GM21360 (cell line): ENCODE data around the gene NGRN.
"Not testable (repeated sequence)": the region's sequence is repeated elsewhere in the genome, so short reads cannot be mapped to it uniquely, and the experiment has no call there.

Source experiments
- ATAC-seq: cut with Tn5 transposase; IDR thresholded peaks from one replicate; pipeline ENCODE4 v1.9.1; 2021; ENCODE audit warnings: mild to moderate bottlenecking, moderate library complexity; ENCODE audit not compliant: unreplicated experiment

Gene NGRN

DNA sequence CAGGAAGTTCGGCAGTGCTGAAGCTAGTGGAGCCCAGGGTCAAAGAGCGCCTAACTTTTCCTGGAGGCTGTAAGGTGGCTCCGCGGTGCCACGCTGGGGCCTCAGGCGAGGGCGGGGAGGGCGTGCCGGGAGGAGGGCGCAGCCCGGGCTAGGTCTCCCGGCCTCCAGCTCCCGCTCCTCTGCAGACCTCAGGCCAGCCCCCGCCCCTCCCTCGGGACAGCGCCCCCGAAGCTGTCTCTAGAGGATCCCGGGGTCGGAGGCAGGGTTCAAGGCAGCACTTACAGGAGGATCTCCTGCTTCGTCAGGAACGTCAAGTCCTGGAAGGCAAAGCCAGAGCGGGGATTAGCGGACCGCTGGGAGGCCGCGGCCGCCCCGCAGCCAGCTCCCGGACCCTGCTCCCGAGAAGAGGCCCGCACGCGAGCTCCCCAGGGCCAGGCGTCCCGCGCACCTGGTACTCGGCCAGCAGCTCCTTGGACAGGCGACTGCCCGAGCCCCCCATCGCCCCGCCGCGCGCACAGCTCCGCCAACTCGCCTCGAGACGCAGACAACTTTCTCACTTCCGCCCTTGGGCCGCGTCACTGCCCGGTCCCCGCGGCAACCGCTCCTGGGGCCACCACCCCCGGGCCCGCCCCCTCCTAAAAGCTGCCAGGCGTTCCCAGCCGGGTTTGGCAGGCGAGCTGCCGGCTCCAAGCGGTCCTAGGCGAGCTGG is 31.9 kb upstream of the NGRN start, which contains the start of gene CIB1:
TSS of gene CIB1 (minus strand) at position 555 of the 709 bp plus-strand sequence. CDS start at position 499, 56 bp downstream.
- ATAC-seq, result peak; percentile 87

DNA sequence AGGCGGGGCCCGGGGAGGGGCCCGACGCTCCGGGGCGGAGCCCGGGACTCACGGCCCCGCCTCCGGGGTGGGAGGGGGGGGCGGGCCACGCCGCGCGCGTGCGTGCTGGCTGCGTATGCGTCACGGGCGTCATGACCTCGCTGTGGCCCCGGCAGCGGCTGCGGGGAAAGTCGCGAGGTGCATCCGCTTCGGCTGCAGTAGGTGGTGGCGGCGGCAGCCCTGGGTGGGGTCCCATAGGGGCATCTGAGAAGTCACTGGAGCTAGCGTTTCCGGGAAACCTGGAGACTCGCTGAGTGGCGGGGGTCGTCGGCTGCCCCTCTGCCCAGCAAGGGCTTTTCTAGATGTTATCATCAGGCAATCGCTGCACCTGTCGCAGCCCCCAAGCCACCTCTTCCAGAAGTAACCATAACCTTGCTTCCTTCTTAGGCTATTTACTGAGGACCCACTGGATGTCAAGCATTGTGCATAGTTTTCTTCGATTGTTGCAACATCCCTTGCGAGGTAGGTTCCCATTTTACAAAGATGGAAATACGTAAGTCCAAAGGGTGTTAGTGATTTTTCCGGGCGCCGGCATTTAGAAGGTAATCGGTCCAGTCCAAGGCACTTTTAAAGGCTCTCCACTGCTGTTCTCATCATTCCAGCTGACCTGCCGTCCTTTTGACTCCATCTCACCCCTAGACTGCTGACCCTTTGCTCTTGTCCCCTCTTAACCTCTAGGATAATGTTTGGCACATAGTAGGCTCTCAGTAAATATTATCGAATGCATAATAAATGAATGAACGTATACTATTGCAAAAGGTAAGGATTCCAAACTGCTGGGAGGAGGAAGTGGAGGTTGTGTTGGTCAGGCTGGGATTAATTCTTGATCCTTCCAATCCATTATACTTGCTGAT is 31.1 kb upstream of the NGRN start, which contains the start of gene GDPGP1:
TSS of gene GDPGP1 (plus strand) at position 114 of the 893 bp plus-strand sequence. CDS start 6,700 bp downstream, outside the sequence.
- ATAC-seq, result peak; percentile 65

DNA sequence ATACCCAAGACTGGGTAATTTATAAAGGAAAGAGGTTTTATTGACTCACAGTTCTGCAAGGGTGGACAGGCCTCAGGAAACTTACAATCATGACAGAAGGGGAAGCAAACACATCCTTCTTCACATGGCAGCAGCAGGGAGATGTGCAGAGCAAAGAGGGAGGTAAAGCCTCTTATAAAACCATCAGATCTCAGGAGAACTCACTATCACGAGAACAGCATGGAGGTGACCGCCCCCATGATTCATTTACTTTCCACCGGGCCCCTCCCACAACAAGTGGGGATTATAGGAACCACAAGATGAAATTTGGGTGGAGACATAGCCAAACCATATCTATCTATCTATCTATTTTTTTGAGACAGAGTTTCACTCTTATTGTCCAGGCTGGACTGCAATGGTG is 26.1 kb upstream of the NGRN start:
- no peak for ATAC-seq

DNA sequence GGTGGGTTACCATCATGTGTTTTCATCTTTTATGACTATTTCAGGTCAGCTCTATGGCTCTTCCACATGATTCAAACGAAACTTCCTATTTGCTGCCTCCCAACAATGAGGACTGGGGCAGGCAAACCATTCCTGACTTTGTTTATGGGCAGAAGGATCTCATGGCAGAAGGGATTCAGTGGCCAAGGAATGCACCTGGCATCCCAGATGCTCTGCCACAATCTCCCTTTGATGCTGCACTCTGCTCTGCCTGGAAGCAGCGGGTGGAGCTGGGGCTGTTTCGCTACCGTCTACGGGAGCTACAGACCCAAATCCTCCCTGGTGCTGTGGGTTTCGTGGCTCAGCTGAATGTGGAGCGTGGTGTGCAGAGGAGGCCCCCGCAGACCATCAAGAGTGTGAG is 24.6 kb upstream of the NGRN start:
- ATAC-seq, result no peak

DNA sequence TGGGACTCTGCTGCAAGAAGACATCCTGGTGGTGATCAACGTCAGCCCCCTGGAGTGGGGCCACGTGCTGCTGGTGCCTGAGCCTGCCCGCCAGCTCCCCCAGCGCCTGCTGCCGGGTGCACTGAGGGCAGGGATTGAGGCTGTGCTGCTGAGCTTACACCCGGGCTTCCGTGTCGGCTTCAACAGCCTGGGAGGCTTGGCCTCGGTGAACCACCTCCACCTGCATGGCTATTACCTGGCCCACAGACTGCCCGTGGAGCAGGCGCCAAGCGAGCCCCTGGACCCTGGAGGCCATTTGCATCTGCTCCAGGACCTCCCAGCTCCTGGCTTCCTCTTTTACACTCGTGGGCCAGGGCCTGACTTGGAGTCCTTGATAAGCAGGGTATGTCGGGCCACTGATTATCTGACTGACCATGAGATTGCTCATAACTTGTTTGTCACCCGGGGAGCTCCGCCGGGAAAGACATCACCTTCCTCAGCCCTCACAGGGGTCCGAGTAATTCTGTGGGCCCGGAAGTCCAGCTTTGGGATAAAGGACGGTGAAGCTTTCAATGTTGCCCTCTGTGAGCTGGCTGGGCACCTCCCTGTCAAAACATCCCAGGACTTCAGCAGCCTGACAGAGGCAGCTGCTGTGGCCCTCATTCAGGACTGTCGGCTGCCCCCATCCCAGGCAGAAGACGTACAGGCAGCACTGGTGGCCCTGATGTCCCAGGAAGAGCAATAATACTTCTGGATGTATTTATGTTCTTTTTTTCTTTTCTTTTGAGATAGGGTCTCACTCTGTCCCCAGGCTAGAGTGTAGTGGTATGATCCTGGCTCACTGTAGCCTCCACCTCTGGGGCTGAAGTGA is 23.9 kb upstream of the NGRN start:
- ATAC-seq, result no peak

GRCh38 chr15:90243943-90244639 is 21.4 kb upstream of the NGRN start:
- ATAC-seq, result no peak

DNA sequence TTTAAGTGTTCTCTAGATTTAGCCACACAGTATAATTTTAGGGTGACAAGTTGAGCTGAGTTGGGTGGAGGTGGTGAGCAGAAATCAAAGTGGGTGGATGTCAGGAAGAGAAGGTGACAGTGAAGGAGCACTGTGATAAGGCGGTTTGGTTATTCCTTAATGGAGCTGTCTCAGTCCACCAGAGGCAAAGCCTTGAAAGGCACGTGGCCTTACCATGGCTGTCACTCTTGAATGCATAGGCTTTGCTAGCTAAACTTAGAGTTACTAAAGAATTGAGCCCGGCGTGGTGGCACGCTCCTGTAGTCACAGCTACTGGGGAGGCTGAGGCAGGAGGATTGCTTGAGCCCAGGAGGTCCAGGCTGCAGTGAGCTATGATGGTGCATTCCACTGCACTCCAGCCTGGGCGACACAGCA is 16.7 kb upstream of the NGRN start:
- no peak for ATAC-seq

DNA sequence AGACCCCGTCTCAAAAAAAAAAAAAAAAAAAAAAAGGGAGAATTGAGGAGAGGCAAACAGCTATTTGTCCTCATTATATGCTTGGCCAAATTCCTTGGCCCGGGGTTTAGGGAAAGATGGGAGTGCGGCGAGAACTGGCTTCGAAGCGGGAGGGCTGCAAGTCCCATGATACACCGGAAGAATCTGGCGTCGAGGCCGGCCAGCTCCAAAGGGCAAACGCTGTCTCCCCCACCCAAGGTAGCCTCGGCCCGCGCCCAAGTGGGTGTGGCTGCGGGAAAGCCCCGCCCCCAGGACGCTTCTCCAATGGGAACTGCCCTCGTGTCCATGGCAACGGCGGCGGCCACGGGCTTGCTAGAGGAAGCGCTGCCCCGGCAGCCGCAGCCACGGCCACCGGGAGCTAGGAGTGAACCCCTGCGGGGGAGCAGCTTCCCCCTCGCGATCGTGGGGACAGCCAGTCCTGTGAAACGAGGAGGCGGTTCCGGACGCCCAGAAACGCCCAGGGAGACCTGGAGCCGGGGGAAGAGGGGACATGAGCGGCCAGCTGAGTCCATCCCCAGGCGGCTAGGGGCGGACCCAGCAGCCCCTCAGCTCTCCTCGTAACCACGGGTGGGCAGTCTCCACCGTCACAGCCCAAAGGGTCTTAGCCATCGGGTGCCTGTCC is 16.1 kb upstream of the NGRN start, which contains the start of gene TTLL13:
TSS of gene TTLL13 (plus strand) at position 354 of the 661 bp plus-strand sequence. CDS start 1,075 bp downstream, outside the sequence.
- ATAC-seq, result no peak

GRCh38 chr15:90257776-90258175 is 7.7 kb upstream of the NGRN start:
- ATAC-seq, result no peak

GRCh38 chr15:90259524-90259923 is 5.9 kb upstream of the NGRN start:
- ATAC-seq, result no peak

- ATAC-seq, result not testable (repeated sequence)
Observed at GRCh38 chr15:90260731-90261130, 4.7 kb upstream of the NGRN start.

GRCh38 chr15:90261811-90262210 is 3.7 kb upstream of the NGRN start:
- no peak for ATAC-seq

- no peak for ATAC-seq
Observed at GRCh38 chr15:90262426-90262825, 3.0 kb upstream of the NGRN start.

DNA sequence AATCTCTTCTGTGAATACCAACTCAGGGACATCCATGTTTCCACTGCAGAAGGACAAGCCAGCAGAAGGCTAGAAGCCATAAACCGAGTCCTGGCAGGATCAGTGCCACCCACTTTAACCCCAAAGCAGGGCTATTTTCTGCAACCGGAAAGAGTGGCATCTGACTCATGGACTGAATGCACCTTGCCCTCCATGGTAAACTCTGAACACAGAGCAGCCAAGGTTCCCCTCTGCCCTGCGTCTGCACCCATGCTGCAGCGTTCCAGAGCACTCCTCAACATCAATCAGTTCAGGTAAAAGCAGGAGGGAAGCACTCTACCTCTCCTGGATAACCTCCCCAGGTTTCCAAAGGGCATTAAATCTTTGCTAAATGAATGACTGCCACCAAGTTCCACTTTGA is 801 bp upstream of the NGRN start:
- ATAC-seq, result no peak

DNA sequence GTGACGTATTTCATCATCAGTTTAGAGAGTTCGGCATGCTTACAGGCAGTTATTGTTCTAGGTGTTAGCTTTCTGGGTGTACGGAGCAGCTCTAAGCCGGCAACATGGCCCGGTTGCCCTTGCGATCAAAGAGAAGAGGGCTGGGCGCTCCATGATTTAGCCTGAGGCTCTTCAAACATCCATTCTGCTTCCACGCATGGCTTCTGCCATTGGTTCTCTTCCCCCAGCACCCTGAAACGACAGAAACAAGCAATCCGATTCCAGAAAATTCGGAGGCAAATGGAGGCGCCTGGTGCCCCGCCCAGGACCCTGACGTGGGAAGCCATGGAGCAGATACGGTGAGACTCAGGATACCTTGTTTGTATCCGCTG is 574 bp downstream of the NGRN start:
- ATAC-seq, result no peak

GRCh38 chr15:90266485-90266884 is 1.0 kb downstream of the NGRN start:
- no peak for ATAC-seq

GRCh38 chr15:90268415-90268814 is 2.9 kb downstream of the NGRN start:
- ATAC-seq, result no peak

DNA sequence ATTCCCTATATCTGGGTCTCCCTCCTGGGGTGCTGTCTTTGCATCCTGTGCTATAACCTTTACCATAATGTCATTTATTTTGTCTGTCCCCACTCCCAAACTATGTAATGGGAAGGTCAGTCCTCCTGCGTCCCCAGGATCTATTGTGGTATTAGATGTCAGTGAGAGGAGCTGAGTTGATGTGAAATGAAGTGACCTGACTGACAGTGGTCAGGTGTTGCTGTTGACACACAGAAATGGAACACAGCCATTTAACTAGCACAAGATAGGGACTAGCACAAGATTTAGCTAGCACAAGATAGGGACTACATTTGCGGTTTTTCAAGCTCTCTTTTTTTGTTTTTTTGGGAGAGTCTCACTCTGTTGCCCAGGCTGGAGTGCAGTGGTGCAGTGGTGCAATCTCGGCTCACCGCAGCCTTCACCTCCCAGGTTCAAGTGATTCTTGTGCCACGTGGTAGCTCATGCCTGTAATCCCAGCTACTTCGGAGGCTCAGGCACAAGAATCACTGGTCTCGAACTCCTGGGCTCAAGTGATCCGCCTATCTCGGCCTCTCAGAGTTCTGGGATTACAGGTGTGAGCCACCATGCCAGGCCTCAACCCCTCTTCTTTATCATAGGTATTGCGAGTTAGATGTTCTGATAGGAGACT is 5.2 kb downstream of the NGRN start:
- ATAC-seq, result no peak

DNA sequence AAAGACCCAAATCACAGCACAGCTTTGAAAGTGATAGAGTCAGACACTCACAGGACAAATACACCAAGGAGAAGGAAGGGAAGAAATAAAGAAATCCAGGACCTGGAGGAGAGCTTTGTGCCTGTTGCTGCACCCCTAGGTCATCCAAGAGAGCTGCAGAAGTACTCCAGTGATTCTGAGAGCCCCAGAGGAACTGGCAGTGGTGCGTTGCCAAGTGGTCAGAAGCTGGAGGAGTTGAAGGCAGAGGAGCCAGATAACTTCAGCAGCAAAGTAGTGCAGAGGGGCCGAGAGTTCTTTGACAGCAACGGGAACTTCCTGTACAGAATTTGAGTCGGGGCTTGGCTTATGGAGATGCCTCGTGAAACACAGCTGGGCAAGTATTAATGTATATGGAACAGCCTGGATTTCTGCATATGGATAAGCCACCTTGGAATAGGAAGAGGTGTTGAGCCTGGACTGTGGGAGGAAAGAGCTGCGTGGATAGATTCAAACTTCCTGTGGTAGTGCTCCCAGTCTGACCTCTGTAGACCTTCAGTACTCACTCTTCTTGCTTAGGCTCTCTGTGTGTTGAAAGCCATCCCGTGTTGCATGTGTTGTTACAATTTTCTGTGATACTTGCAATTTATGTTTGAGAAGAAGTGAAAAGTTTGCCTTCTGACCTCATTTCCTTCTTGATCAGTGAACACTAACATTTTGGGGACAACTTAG is 6.1 kb downstream of the NGRN start:
- ATAC-seq, result no peak
